Cardiac muscle cell (in vitro differentiated cells and primary cell): Measurements from ENCODE around the gene RPP40. TPM values are rescaled to one million over a fixed set of nuclear protein-coding genes. Genes with fewer than 3 reads are reported as not detected.

ENCODE experiments used
- DNase-seq, 2 donors: peaks; one replicate each; pipeline versions ENCODE4 v3.0.0 to v3.0.0-alpha.2; 2010 to 2017; ENCODE audit warnings: low read depth in 1 of 2, low spot score in 1 of 2
- H3K27ac ChIP-seq: fragments of 200-600 bp; sonication (generic); 2 replicates; pipeline ENCODE4 v1.5.1; 2016
- H3K27me3 ChIP-seq: fragments of 200-600 bp; sonication (generic); 2 replicates; pipeline ENCODE4 v1.6.0; 2016; ENCODE audit warnings: control low read depth
- H3K36me3 ChIP-seq: fragments of 200-600 bp; sonication (generic); 2 replicates; pipeline ENCODE4 v1.5.1; 2016; ENCODE audit warnings: control low read depth
- H3K4me1 ChIP-seq: fragments of 200-600 bp; sonication (generic); 2 replicates; pipeline ENCODE4 v1.8.1; 2017; ENCODE audit warnings: low read depth, mild to moderate bottlenecking, mixed run types
- H3K4me3 ChIP-seq: fragments of 200-600 bp; sonication (generic); 2 replicates; pipeline ENCODE4 v1.5.1; 2016; ENCODE audit warnings: mild to moderate bottlenecking
- H3K9me3 ChIP-seq: fragments of 200-600 bp; sonication (generic); 2 replicates; pipeline ENCODE4 v1.5.1; 2017; ENCODE audit warnings: low read depth, mild to moderate bottlenecking, control low read depth
- CTCF ChIP-seq: IDR thresholded peaks from 2 replicates; pipeline ENCODE4 v1.5.1; 2012; ENCODE audit warnings: low read depth, mild to moderate bottlenecking, low read length
- polyA plus RNA-seq: library from polyadenylated mRNA; unstranded; fragments of >200 nt; fragmentation: Nextera tagmentation; extraction: Ambion mirVana; gene quantifications from 2 replicates; pipeline ENCODE4 v1.2.1, GENCODE V29; 2016
- total RNA-seq: library from RNA; depleted of rRNA; stranded (reverse); fragments of >200 nt; gene quantifications from 2 replicates; pipeline ENCODE4 v1.2.3, GENCODE V29; 2016

The RPP40 gene
- total and polyA plus RNA-seq, 2 experiments from 2014 or later, result 2.7 to 13.7 TPM

GRCh38 chr6:4983322-4983721, 20.5 kb downstream of the RPP40 start:
- H3K9me3 ChIP-seq, result no peaks in the 10 kb centered on the region
- no peaks in the 10 kb centered on the region for H3K27me3 ChIP-seq
- H3K27ac ChIP-seq, result no peak overlapping the region
- H3K4me3 ChIP-seq, result no peak overlapping the region
- no peak for DNase-seq
- H3K36me3 ChIP-seq, result no peaks in the 10 kb centered on the region
- TF ChIP-seq CTCF, result no peak
- H3K4me1 ChIP-seq, result no peaks in the 10 kb centered on the region

- Histone ChIP-seq H3K9me3 (no peaks in the 10 kb centered on the region), H3K36me3 (no peaks in the 10 kb centered on the region), H3K27ac (no peak overlapping the region), H3K4me3 (no peak overlapping the region), H3K27me3 (no peaks in the 10 kb centered on the region), H3K4me1 (no peaks in the 10 kb centered on the region)
- no peak for DNase-seq
- no peak for TF ChIP-seq CTCF
Observed at GRCh38 chr6:4981761-4982160, 22.1 kb downstream of the RPP40 start.

GRCh38 chr6:4979426-4979825, 24.4 kb downstream of the RPP40 start:
- Histone ChIP-seq H3K27ac (no peak overlapping the region), H3K27me3 (no peaks in the 10 kb centered on the region), H3K9me3 (no peaks in the 10 kb centered on the region), H3K4me3 (no peak overlapping the region), H3K4me1 (no peaks in the 10 kb centered on the region), H3K36me3 (no peaks in the 10 kb centered on the region)
- no peak for DNase-seq
- no peak for TF ChIP-seq CTCF

GRCh38 chr6:4977468-4977867, 26.4 kb downstream of the RPP40 start:
- no peak overlapping the region for H3K27ac ChIP-seq
- no peak for DNase-seq
- peaks cover 4% of the 10 kb centered on the region for H3K4me1 ChIP-seq
- no peaks in the 10 kb centered on the region for H3K9me3 ChIP-seq
- no peaks in the 10 kb centered on the region for H3K27me3 ChIP-seq
- no peaks in the 10 kb centered on the region for H3K36me3 ChIP-seq
- TF ChIP-seq CTCF, result no peak
- no peak overlapping the region for H3K4me3 ChIP-seq

- Histone ChIP-seq H3K4me3 (no peak overlapping the region), H3K4me1 (peaks cover 4% of the 10 kb centered on the region), H3K36me3 (no peaks in the 10 kb centered on the region), H3K9me3 (no peaks in the 10 kb centered on the region), H3K27me3 (no peaks in the 10 kb centered on the region), H3K27ac (no peak overlapping the region)
- no peak for DNase-seq
- TF ChIP-seq CTCF, result no peak
Observed at GRCh38 chr6:4975506-4975905, 28.3 kb downstream of the RPP40 start.

GRCh38 chr6:4974962-4975361, 28.9 kb downstream of the RPP40 start:
- Histone ChIP-seq H3K36me3 (no peaks in the 10 kb centered on the region), H3K27ac (no peak overlapping the region), H3K9me3 (no peaks in the 10 kb centered on the region), H3K4me3 (no peak overlapping the region), H3K4me1 (peaks cover 4% of the 10 kb centered on the region), H3K27me3 (no peaks in the 10 kb centered on the region)
- DNase-seq, result no peak
- no peak for TF ChIP-seq CTCF
